Liver (tissue), 3 donors: ENCODE data around the gene BICRA.

Source experiments
- CTCF ChIP-seq: fragments of 150-350 bp; IDR thresholded peaks from 2 replicates; pipeline ENCODE4 v1.5.1; 2017; ENCODE audit warnings: improper control_type of control experiment, low read depth, low read length; ENCODE audit not compliant: missing input control
- FOXA1 ChIP-seq: IDR thresholded peaks from 2 replicates; pipeline ENCODE4 v1.6.1; 2016; ENCODE audit warnings: antibody characterized with exemption
- RAD21 ChIP-seq, 2 donors: IDR thresholded peaks; 2 replicates each; pipeline ENCODE4 v1.6.1; 2016; ENCODE audit warnings: antibody characterized with exemption in 2 of 2, mild to moderate bottlenecking in 2 of 2
- TF ChIP-seq, protein P1 (sequence below): IDR thresholded peaks from 2 replicates; pipeline ENCODE4 v1.6.1; 2016; ENCODE audit warnings: antibody characterized with exemption, mild to moderate bottlenecking
- donor health status: healthy.
- donor health status: healthy.

GRCh38 chr19:47735131-47735530 is 126.2 kb downstream of the BICRA start:
- TF ChIP-seq FOXA1 = no peak
- no peak for TF ChIP-seq CTCF
- TF ChIP-seq RAD21 (IDR thresholded peaks at IDR 0.05) = no peak
- TF ChIP-seq, protein P1, sequence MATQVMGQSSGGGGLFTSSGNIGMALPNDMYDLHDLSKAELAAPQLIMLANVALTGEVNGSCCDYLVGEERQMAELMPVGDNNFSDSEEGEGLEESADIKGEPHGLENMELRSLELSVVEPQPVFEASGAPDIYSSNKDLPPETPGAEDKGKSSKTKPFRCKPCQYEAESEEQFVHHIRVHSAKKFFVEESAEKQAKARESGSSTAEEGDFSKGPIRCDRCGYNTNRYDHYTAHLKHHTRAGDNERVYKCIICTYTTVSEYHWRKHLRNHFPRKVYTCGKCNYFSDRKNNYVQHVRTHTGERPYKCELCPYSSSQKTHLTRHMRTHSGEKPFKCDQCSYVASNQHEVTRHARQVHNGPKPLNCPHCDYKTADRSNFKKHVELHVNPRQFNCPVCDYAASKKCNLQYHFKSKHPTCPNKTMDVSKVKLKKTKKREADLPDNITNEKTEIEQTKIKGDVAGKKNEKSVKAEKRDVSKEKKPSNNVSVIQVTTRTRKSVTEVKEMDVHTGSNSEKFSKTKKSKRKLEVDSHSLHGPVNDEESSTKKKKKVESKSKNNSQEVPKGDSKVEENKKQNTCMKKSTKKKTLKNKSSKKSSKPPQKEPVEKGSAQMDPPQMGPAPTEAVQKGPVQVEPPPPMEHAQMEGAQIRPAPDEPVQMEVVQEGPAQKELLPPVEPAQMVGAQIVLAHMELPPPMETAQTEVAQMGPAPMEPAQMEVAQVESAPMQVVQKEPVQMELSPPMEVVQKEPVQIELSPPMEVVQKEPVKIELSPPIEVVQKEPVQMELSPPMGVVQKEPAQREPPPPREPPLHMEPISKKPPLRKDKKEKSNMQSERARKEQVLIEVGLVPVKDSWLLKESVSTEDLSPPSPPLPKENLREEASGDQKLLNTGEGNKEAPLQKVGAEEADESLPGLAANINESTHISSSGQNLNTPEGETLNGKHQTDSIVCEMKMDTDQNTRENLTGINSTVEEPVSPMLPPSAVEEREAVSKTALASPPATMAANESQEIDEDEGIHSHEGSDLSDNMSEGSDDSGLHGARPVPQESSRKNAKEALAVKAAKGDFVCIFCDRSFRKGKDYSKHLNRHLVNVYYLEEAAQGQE = no peak
